Measurements from ENCODE around the gene RNASE12.
"Not testable (repeated sequence)": the region's sequence is repeated elsewhere in the genome, so short reads cannot be mapped to it uniquely, and the experiment has no call there.

RNASE12 gene

GRCh38 chr14:20580242-20580641 is 10.9 kb downstream of the RNASE12 start:
- no peak for DNase-seq (ENCODE audit: low read depth)

GRCh38 chr14:20578784-20579502 is 12.2 kb downstream of the RNASE12 start:
- no peak for DNase-seq (ENCODE audit: low read depth)

- no peak for DNase-seq (ENCODE audit: low read depth)
Measured at GRCh38 chr14:20578325-20578724, 12.9 kb downstream of the RNASE12 start.

GRCh38 chr14:20572382-20572990 is 18.7 kb downstream of the RNASE12 start:
- not testable (repeated sequence) for DNase-seq (ENCODE audit: low read depth)

- DNase-seq (ENCODE audit: low read depth) = not testable (repeated sequence)
Measured at GRCh38 chr14:20570720-20571119, 20.5 kb downstream of the RNASE12 start.

GRCh38 chr14:20569865-20570264 is 21.3 kb downstream of the RNASE12 start:
- DNase-seq (ENCODE audit: low read depth) = not testable (repeated sequence)

- no peak for DNase-seq (ENCODE audit: low read depth)
Measured at GRCh38 chr14:20569066-20569465, 22.1 kb downstream of the RNASE12 start.

GRCh38 chr14:20568393-20568792 is 22.8 kb downstream of the RNASE12 start:
- DNase-seq (ENCODE audit: low read depth) = no peak

- DNase-seq (ENCODE audit: low read depth) = not testable (repeated sequence)
Measured at GRCh38 chr14:20567199-20567598, 24.0 kb downstream of the RNASE12 start.

- no peak for DNase-seq (ENCODE audit: low read depth)
Measured at GRCh38 chr14:20564501-20564997, 26.6 kb downstream of the RNASE12 start.

- no peak for DNase-seq (ENCODE audit: low read depth)
Measured at GRCh38 chr14:20563971-20564370, 27.2 kb downstream of the RNASE12 start.

GRCh38 chr14:20560961-20561360 is 30.2 kb downstream of the RNASE12 start, which contains the start of gene RNASE9:
Gene RNASE9 (minus strand): TSS chr14:20561047.
- no peak for DNase-seq (ENCODE audit: low read depth)

GRCh38 chr14:20559461-20559904 is 31.7 kb downstream of the RNASE12 start:
- DNase-seq (ENCODE audit: low read depth) = no peak

- no peak for DNase-seq (ENCODE audit: low read depth)
Measured at GRCh38 chr14:20557212-20557542, 34.0 kb downstream of the RNASE12 start.

- no peak for DNase-seq (ENCODE audit: low read depth)
Measured at GRCh38 chr14:20556500-20557211, 34.5 kb downstream of the RNASE12 start.

GRCh38 chr14:20555845-20556244 is 35.3 kb downstream of the RNASE12 start:
- no peak for DNase-seq (ENCODE audit: low read depth)

- DNase-seq (ENCODE audit: low read depth) = no peak
Measured at GRCh38 chr14:20553024-20553423, 38.2 kb downstream of the RNASE12 start.

GRCh38 chr14:20551606-20552005 is 39.6 kb downstream of the RNASE12 start:
- no peak for DNase-seq (ENCODE audit: low read depth)

- no peak for DNase-seq (ENCODE audit: low read depth)
Measured at GRCh38 chr14:20550926-20551325, 40.2 kb downstream of the RNASE12 start.

- no peak for DNase-seq (ENCODE audit: low read depth)
Measured at GRCh38 chr14:20548414-20549158, 42.6 kb downstream of the RNASE12 start.

- no peak for DNase-seq (ENCODE audit: low read depth)
Measured at GRCh38 chr14:20546877-20547276, 44.3 kb downstream of the RNASE12 start.
